Measurements from ENCODE around the gene SASH3.
"Not testable (repeated sequence)": the region's sequence is repeated elsewhere in the genome, so short reads cannot be mapped to it uniquely, and the experiment has no call there.

Gene SASH3

DNA sequence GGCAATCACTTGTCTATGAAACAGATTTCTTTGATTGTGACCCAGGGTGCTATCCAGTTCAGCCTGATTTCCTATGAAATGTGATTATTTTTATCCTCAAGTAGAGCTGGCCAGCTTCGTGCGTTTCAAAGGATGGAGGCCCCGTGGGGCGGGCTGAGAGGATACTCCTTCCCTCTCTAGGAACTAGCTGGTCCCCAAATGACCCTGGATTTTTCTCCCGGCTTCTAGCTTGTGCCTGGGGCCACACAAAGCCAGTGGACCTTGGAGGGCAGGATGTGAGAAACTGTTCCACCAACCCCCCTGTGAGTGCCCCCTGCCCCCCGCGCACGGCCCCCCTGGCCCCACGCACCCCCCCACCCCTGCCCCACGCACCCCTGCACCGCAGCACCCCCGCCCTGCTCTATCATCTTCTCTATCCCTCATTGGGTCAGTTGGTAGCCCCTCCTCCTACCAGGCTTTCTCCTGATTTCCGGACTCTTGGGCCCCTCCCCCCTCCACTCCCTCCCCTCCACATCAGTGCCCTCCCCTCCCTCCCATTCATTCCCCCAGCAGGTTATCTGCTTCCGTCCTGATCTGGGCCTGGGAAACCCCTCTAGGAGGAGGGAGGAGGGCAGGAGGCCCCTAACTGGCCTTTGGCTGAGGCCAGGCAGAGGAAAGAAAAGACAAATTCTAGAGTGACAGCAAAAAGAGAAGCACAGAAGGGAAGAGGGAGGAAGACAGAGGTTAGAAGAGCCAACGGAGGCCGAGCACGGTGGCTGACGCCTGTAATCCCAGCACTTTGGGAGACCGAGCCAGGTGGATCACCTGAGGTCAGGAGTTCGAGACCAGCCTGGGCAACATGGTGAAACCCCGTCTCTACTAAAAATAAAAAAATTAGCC lies 37.6 kb upstream of the SASH3 start:
- Histone ChIP-seq H4K20me1 (ENCODE audit: insufficient read depth, low read length) (no peaks in the 10 kb centered on the region), H3K4me3 (ENCODE audit: low read length) (no peak overlapping the region), H3K9me3 (ENCODE audit: insufficient read depth, low read length) (no peaks in the 10 kb centered on the region), H3K79me2 (ENCODE audit: low read length) (no peaks in the 10 kb centered on the region), H3K4me2 (ENCODE audit: low read length) (no peak overlapping the region), H3K27me3 (ENCODE audit: low read depth, low read length) (no peaks in the 10 kb centered on the region), H2AFZ (ENCODE audit: low read depth, low read length) (no peak overlapping the region), H3K9ac (ENCODE audit: low read length) (no peak overlapping the region), H3K36me3 (replicated peaks; ENCODE audit: low read depth, low read length) (no peaks in the 10 kb centered on the region), H3K4me1 (ENCODE audit: low read length) (peaks cover 15% of the 10 kb centered on the region), H3K27ac (ENCODE audit: low read length) (no peak overlapping the region)
- TF ChIP-seq, protein P1, sequence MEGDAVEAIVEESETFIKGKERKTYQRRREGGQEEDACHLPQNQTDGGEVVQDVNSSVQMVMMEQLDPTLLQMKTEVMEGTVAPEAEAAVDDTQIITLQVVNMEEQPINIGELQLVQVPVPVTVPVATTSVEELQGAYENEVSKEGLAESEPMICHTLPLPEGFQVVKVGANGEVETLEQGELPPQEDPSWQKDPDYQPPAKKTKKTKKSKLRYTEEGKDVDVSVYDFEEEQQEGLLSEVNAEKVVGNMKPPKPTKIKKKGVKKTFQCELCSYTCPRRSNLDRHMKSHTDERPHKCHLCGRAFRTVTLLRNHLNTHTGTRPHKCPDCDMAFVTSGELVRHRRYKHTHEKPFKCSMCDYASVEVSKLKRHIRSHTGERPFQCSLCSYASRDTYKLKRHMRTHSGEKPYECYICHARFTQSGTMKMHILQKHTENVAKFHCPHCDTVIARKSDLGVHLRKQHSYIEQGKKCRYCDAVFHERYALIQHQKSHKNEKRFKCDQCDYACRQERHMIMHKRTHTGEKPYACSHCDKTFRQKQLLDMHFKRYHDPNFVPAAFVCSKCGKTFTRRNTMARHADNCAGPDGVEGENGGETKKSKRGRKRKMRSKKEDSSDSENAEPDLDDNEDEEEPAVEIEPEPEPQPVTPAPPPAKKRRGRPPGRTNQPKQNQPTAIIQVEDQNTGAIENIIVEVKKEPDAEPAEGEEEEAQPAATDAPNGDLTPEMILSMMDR (IDR thresholded peaks at IDR 0.05; ENCODE audit: low read depth, low read length), result no peak
- no peak for TF ChIP-seq EZH2phosphoT487 (IDR thresholded peaks at IDR 0.05; ENCODE audit: low read depth)

DNA sequence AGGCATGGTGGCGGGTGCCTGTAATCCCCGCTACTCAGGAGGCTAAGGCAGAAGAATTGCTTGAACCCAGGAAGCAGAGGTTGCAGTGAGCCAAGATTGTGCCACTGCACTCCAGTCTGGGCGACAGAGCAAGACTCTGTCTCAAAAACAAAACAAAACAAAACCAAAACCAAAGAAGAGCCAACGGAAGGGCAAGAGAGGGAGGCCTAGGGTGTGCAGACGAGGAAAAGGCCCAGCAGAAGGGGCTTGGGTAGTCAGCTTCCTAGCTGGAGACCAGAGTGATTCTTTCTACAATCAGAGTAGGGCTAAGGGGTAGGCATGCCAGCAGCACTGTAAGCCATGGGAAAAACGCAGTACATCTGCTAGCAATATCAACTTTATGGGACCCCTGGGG lies 37.0 kb upstream of the SASH3 start:
- not testable (repeated sequence) for H3K9ac ChIP-seq (ENCODE audit: low read length); H3K36me3 ChIP-seq (replicated peaks; ENCODE audit: low read depth, low read length); H3K4me2 ChIP-seq (ENCODE audit: low read length); H2AFZ ChIP-seq (ENCODE audit: low read depth, low read length); H3K9me3 ChIP-seq (ENCODE audit: insufficient read depth, low read length); H3K4me1 ChIP-seq (ENCODE audit: low read length); H3K27ac ChIP-seq (ENCODE audit: low read length); H4K20me1 ChIP-seq (ENCODE audit: insufficient read depth, low read length); H3K4me3 ChIP-seq (ENCODE audit: low read length); H3K79me2 ChIP-seq (ENCODE audit: low read length); H3K27me3 ChIP-seq (ENCODE audit: low read depth, low read length)

DNA sequence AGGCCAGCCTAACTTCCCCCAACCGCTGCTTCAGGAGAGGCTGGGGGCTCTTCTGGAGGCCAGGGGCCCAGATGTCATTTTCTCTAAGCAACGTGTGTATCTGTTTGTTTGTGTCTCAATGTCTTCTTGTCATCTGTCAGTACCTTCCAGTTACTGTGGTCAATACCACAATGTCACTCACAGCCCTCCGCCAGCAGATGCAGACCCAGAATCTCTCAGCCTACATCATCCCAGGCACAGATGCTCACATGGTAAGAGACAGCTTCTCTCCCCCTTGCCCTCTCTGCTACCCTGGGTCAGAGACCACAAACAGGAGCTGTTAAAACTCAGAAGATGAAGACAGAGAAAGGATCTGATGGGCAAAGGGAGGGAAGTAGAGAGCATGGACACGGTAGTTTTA lies 35.9 kb upstream of the SASH3 start:
- Histone ChIP-seq H3K4me1 (ENCODE audit: low read length) (no peaks in the 10 kb centered on the region), H2AFZ (ENCODE audit: low read depth, low read length) (no peak overlapping the region), H3K27me3 (ENCODE audit: low read depth, low read length) (no peaks in the 10 kb centered on the region), H3K9me3 (ENCODE audit: insufficient read depth, low read length) (no peaks in the 10 kb centered on the region), H3K27ac (ENCODE audit: low read length) (no peak overlapping the region), H4K20me1 (ENCODE audit: insufficient read depth, low read length) (no peaks in the 10 kb centered on the region), H3K4me2 (ENCODE audit: low read length) (no peak overlapping the region), H3K9ac (ENCODE audit: low read length) (no peak overlapping the region), H3K4me3 (ENCODE audit: low read length) (no peak overlapping the region), H3K36me3 (replicated peaks; ENCODE audit: low read depth, low read length) (no peaks in the 10 kb centered on the region), H3K79me2 (ENCODE audit: low read length) (no peaks in the 10 kb centered on the region)
- TF ChIP-seq, protein P1 (IDR thresholded peaks at IDR 0.05; ENCODE audit: low read depth, low read length), result no peak
- TF ChIP-seq EZH2phosphoT487 (IDR thresholded peaks at IDR 0.05; ENCODE audit: low read depth), result no peak

DNA sequence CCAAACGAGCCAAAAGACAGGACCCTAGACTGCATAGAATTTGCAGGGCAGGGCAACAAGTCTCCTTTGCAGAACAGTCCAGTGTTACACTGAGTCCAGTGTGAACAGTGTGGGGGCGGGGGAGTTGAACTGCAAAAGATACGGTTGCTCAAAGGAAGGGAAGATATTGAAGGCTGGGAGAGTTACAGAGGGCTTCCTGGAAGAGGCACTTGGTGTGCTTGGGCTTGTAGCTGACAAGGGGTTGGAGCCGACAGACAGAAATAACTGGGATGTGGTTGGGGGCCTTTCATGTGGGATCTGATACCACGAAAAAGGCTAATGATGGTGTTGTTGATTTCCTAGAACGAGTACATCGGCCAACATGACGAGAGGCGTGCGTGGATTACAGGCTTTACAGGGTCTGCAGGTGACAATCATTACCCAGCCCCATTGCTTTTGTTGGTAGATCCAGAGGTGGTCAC lies 34.9 kb upstream of the SASH3 start:
- no peak overlapping the region for H3K4me2 ChIP-seq (ENCODE audit: low read length)
- TF ChIP-seq, protein P1 (IDR thresholded peaks at IDR 0.05; ENCODE audit: low read depth, low read length), result no peak
- no peak for TF ChIP-seq EZH2phosphoT487 (IDR thresholded peaks at IDR 0.05; ENCODE audit: low read depth)
- no peaks in the 10 kb centered on the region for H3K4me1 ChIP-seq (ENCODE audit: low read length)
- no peaks in the 10 kb centered on the region for H3K36me3 ChIP-seq (replicated peaks; ENCODE audit: low read depth, low read length)
- no peaks in the 10 kb centered on the region for H3K27me3 ChIP-seq (ENCODE audit: low read depth, low read length)
- H4K20me1 ChIP-seq (ENCODE audit: insufficient read depth, low read length), result no peaks in the 10 kb centered on the region
- H2AFZ ChIP-seq (ENCODE audit: low read depth, low read length), result no peak overlapping the region
- H3K4me3 ChIP-seq (ENCODE audit: low read length), result no peak overlapping the region
- no peak overlapping the region for H3K9ac ChIP-seq (ENCODE audit: low read length)
- H3K9me3 ChIP-seq (ENCODE audit: insufficient read depth, low read length), result no peaks in the 10 kb centered on the region
- H3K27ac ChIP-seq (ENCODE audit: low read length), result no peak overlapping the region
- no peaks in the 10 kb centered on the region for H3K79me2 ChIP-seq (ENCODE audit: low read length)

Data from OCI-LY3 (cell line).